ENCODE results near the gene SGK1. TPM values are rescaled to one million over a fixed set of nuclear protein-coding genes. Genes with fewer than 3 reads are reported as not detected.

Gene SGK1
- polyA plus RNA-seq, 2 of the 4 experiments (the other 2 are of a cell fraction), result 41.3 to 131 TPM

GRCh38 chr6:134324766-134325165 lies 6.9 kb upstream of the SGK1 start (continued):
- TF ChIP-seq TFCP2L1 (CRISPR knock-in tag; IDR thresholded peaks at IDR 0.05), result no peak
- TF ChIP-seq ZC3H11A (IDR thresholded peaks at IDR 0.05), result no peak
- TF ChIP-seq POLR2AphosphoS2 (conservative IDR thresholded peaks at IDR 0.05; ENCODE audit: low read length), result no peak
- TF ChIP-seq RARB (CRISPR knock-in tag; IDR thresholded peaks at IDR 0.05), result no peak
- no peak for TF ChIP-seq MAZ (IDR thresholded peaks at IDR 0.05; ENCODE audit: borderline replicate concordance, low read depth, low read length)
- TF ChIP-seq FOSL2 (IDR thresholded peaks at IDR 0.05), result no peak
- TF ChIP-seq FOSL2 (CRISPR knock-in tag; IDR thresholded peaks at IDR 0.05), result no peak
- no peak for TF ChIP-seq EP300 (IDR thresholded peaks at IDR 0.05)
- TF ChIP-seq MAFK (IDR thresholded peaks at IDR 0.05; ENCODE audit: partially characterized antibody), result no peak

GRCh38 chr6:134324141-134324540 lies 6.2 kb upstream of the SGK1 start:
- no peak for ATAC-seq
- TF ChIP-seq BCL3 (IDR thresholded peaks at IDR 0.05), result no peak
- no peak for TF ChIP-seq PBX3 (IDR thresholded peaks at IDR 0.05)
- no peak for TF ChIP-seq RNF2 (IDR thresholded peaks at IDR 0.05; ENCODE audit: borderline replicate concordance, low read depth)
- TF ChIP-seq CBX8 (IDR thresholded peaks at IDR 0.05), result no peak
- no peak for TF ChIP-seq MAZ (IDR thresholded peaks at IDR 0.05; ENCODE audit: borderline replicate concordance, low read depth, low read length)
- no peak for TF ChIP-seq CEBPB (IDR thresholded peaks at IDR 0.05)
- no peak for TF ChIP-seq HOXA7 (CRISPR knock-in tag; IDR thresholded peaks at IDR 0.05)
- no peak for TF ChIP-seq GATA3 (IDR thresholded peaks at IDR 0.05; ENCODE audit: borderline replicate concordance)
- no peak for TF ChIP-seq ZC3H11A (IDR thresholded peaks at IDR 0.05)
- TF ChIP-seq JUN (IDR thresholded peaks at IDR 0.05), result no peak
- TF ChIP-seq ELK1 (IDR thresholded peaks at IDR 0.05; ENCODE audit: low read depth, low read length), result no peak
- no peak for TF ChIP-seq POLR2AphosphoS2 (conservative IDR thresholded peaks at IDR 0.05; ENCODE audit: low read length)
- no peak for TF ChIP-seq USF2 (IDR thresholded peaks at IDR 0.05)
- TF ChIP-seq SMC3 (IDR thresholded peaks at IDR 0.05), result no peak
- no peak for TF ChIP-seq BHLHE40 (IDR thresholded peaks at IDR 0.05; ENCODE audit: low read depth, low read length)
- Histone ChIP-seq H3K27ac (no peak overlapping the region), H3K4me1 (no peaks in the 10 kb centered on the region), H3K4me3 (no peak overlapping the region), H3K4me2 (no peak overlapping the region), H3K9me3 (peaks cover 4% of the 10 kb centered on the region; the same call in 1 of the 3 replicates)
- ChIA-PET POLR2A (no interaction called here), CTCF (no interaction called here)
- no peak for DNase-seq (ENCODE audit: low read depth in 1 of 2, low spot score in 1 of 2)
- no peak for FAIRE-seq
- WGBS (ENCODE audit: missing lambda C conversion rate), result 59% methylated on average over 5 of the region's 5 CpGs

GRCh38 chr6:134323698-134324097 lies 5.8 kb upstream of the SGK1 start:
- peaks cover 2% of the 10 kb centered on the region; the same call in 2 of the 3 replicates for H3K4me1 ChIP-seq
- CTCF ChIA-PET, result no interaction called here
- no peak for ATAC-seq
- H3K4me2 ChIP-seq, result no peak overlapping the region
- TF ChIP-seq GATA3 (IDR thresholded peaks at IDR 0.05; ENCODE audit: borderline replicate concordance) (no peak), ESRRA (IDR thresholded peaks at IDR 0.05; ENCODE audit: borderline replicate concordance, low read length) (no peak), FOSB (CRISPR knock-in tag; IDR thresholded peaks at IDR 0.05) (no peak), SMC3 (IDR thresholded peaks at IDR 0.05) (no peak), HOXB5 (CRISPR knock-in tag; IDR thresholded peaks at IDR 0.05) (no peak), KDM5A (IDR thresholded peaks at IDR 0.05) (no peak)
- no peak overlapping the region for H3K4me3 ChIP-seq
- H3K9me3 ChIP-seq, result peaks cover 4% of the 10 kb centered on the region; the same call in 1 of the 3 replicates
- no peak for DNase-seq (ENCODE audit: low read depth in 1 of 2, low spot score in 1 of 2)
- POLR2A ChIA-PET, result no interaction called here
- no peak overlapping the region for H3K27ac ChIP-seq
- FAIRE-seq, result no peak
- WGBS (ENCODE audit: missing lambda C conversion rate), result 96% methylated on average over 2 of the region's 2 CpGs
